Upper lobe of left lung (tissue), 6 donors: ENCODE measurements around the gene TMEM108. TPM values are rescaled to one million over a fixed set of nuclear protein-coding genes. Genes with fewer than 3 reads are reported as not detected.

ENCODE experiments used
- ATAC-seq, 2 donors: fragments of 200-7000 bp; cut with Tn5 transposase; one replicate each; pipeline ENCODE4 v1.9.1; 2022; ENCODE audit warnings: mild to moderate bottlenecking in 2 of 2, moderate library complexity in 2 of 2; ENCODE audit not compliant: low FRiP score in 2 of 2
- DNase-seq, 2 donors: peaks; one replicate each; pipeline ENCODE4 v3.0.0-alpha.2; 2019 to 2020
- H3K27ac ChIP-seq, 4 donors: fragments of 200-600 bp; sonication (generic); one replicate each; pipeline ENCODE4 v1.5.1; 2016 to 2019
- H3K27me3 ChIP-seq, 4 donors: fragments of 200-600 bp; sonication (generic); one replicate each; pipeline ENCODE4 v1.5.1; 2017 to 2019
- H3K36me3 ChIP-seq, 4 donors: fragments of 200-600 bp; sonication (generic); one replicate each; pipeline ENCODE4 v1.5.1; 2016 to 2019
- H3K4me1 ChIP-seq, 4 donors: fragments of 200-600 bp; sonication (generic); one replicate each; pipeline ENCODE4 v1.5.1; 2018 to 2019
- H3K4me3 ChIP-seq, 4 donors: fragments of 200-600 bp; sonication (generic); one replicate each; pipeline ENCODE4 v1.5.1; 2017 to 2019; ENCODE audit warnings: mild to moderate bottlenecking in 2 of 4, moderate library complexity in 1 of 4
- H3K9me3 ChIP-seq, 4 donors: fragments of 200-600 bp; sonication (generic); one replicate each; pipeline ENCODE4 v1.5.1; 2018 to 2019
- CTCF ChIP-seq, 6 experiments: fragments of 450-650 bp in 4 of 6; fragments of 200-600 bp in 2 of 6; sonication (generic) in 2 of 6; IDR thresholded peaks; one replicate each; pipeline ENCODE4 v1.5.1; 2016 to 2019; ENCODE audit warnings: antibody characterized with exemption in 6 of 6
- EP300 ChIP-seq, 4 donors: sonication (generic); formaldehyde crosslinking; IDR thresholded peaks; one replicate each; pipeline ENCODE4 v1.5.1; 2017; ENCODE audit warnings: antibody characterized with exemption in 4 of 4, control low read depth in 2 of 4
- POLR2A ChIP-seq, 4 donors: fragments of 450-650 bp; IDR thresholded peaks; one replicate each; pipeline ENCODE4 v1.5.1; 2016 to 2017; ENCODE audit warnings: antibody characterized with exemption in 4 of 4, mild to moderate bottlenecking in 2 of 4
- POLR2AphosphoS5 ChIP-seq, 2 donors: sonication (generic); formaldehyde crosslinking; IDR thresholded peaks; one replicate each; pipeline ENCODE4 v1.5.1; 2017; ENCODE audit warnings: antibody characterized with exemption in 2 of 2
- WGBS, 2 donors: methylation state at CpG; one replicate each; pipeline ENCODE4 v1.1.5; 2017 to 2018; 5-methylcytosine and 5-hydroxymethylcytosine counted together
- total RNA-seq, 6 donors: library from RNA; depleted of rRNA in 4 of 6; stranded (reverse); fragments of >200 nt in 4 of 6; gene quantifications; one replicate each; pipeline versions ENCODE4 v1.1.0 to v1.2.1, GENCODE V29; 2016 to 2021
- donor health status: DM: no; HTN: no; CAD: no; lungs with moderate emphysema.
- donor health status: DM: no; HTN: yes; CAD: no; lungs with severe emphysema.

Gene TMEM108
- total RNA-seq, 6 donors from 2014 or later = 3.1 to 13.0 (median 7.9) TPM

- Histone ChIP-seq H3K4me1 (peaks cover 11 to 21% (median 18%) of the 10 kb centered on the region in 4 donors), H3K36me3 (peaks cover 0 to 2% (median under 1%) of the 10 kb centered on the region in 4 donors), H3K9me3 (no peaks in the 10 kb centered on the region), H3K27ac (peak overlapping the region in 3 of 4 donors; percentile 6 to 57 (median 57)), H3K27me3 (no peaks in the 10 kb centered on the region), H3K4me3 (peak overlapping the region in 1 of 4 donors; percentile 19)
- 12 to 31% methylated on average over 6 of the region's 6 CpGs for WGBS, 2 donors
- peak; percentile 71 to 86 for ATAC-seq
- TF ChIP-seq POLR2A (IDR thresholded peaks at IDR 0.05) (no peak), CTCF (IDR thresholded peaks at IDR 0.05) (peak; percentile 55 to 80 (median 66))
- DNase-seq = peak in 1 of 2 donors; percentile 66
Observed at GRCh38 chr3:133040696-133041523, 2.7 kb downstream of the TMEM108 start.

- 25 to 27% methylated on average over 6 of the region's 6 CpGs for WGBS, 2 donors
- TF ChIP-seq POLR2AphosphoS5 (IDR thresholded peaks at IDR 0.05) = no peak
- TF ChIP-seq POLR2A (IDR thresholded peaks at IDR 0.05) = no peak
- TF ChIP-seq CTCF (IDR thresholded peaks at IDR 0.05) = no peak
- no peak for TF ChIP-seq EP300 (IDR thresholded peaks at IDR 0.05)
- peaks cover 0 to 6% (median 2%) of the 10 kb centered on the region in 4 donors for H3K36me3 ChIP-seq
- peaks cover 11 to 21% (median 18%) of the 10 kb centered on the region in 4 donors for H3K4me1 ChIP-seq
- DNase-seq (no peak), ATAC-seq (no peak)
- no peaks in the 10 kb centered on the region for H3K27me3 ChIP-seq
- no peaks in the 10 kb centered on the region for H3K9me3 ChIP-seq
- H3K27ac ChIP-seq = no peak overlapping the region
- peak overlapping the region in 1 of 4 donors; percentile 19 for H3K4me3 ChIP-seq
Observed at GRCh38 chr3:133041524-133041829, 3.3 kb downstream of the TMEM108 start.

- no peaks in the 10 kb centered on the region for H3K27me3 ChIP-seq
- no peak for DNase-seq
Observed at GRCh38 chr3:133042778-133043177, 4.6 kb downstream of the TMEM108 start.

GRCh38 chr3:133047980-133048379, 9.8 kb downstream of the TMEM108 start:
- Histone ChIP-seq H3K36me3 (peaks cover 0 to 6% (median 2%) of the 10 kb centered on the region in 4 donors), H3K4me3 (no peak overlapping the region), H3K27ac (no peak overlapping the region), H3K27me3 (no peaks in the 10 kb centered on the region), H3K4me1 (peaks cover 0 to 3% (median 0%) of the 10 kb centered on the region in 4 donors), H3K9me3 (no peaks in the 10 kb centered on the region)
- WGBS, 2 donors = 82 to 83% methylated on average over 1 of the region's 1 CpG
- no peak for ATAC-seq
- no peak for TF ChIP-seq POLR2A (IDR thresholded peaks at IDR 0.05)
- no peak for TF ChIP-seq POLR2AphosphoS5 (IDR thresholded peaks at IDR 0.05)
- TF ChIP-seq EP300 (IDR thresholded peaks at IDR 0.05) = no peak
- TF ChIP-seq CTCF (IDR thresholded peaks at IDR 0.05) = no peak
- DNase-seq = no peak

More at GRCh38 chr3:133042778-133043177, 4.6 kb downstream of the TMEM108 start:
- WGBS, 2 donors = 66 to 70% methylated on average over 1 of the region's 1 CpG
- no peak for ATAC-seq
- Histone ChIP-seq H3K36me3 (peaks cover 0 to 6% (median 2%) of the 10 kb centered on the region in 4 donors), H3K4me1 (peaks cover 7 to 18% (median 12%) of the 10 kb centered on the region in 4 donors), H3K27ac (no peak overlapping the region), H3K4me3 (no peak overlapping the region), H3K9me3 (no peaks in the 10 kb centered on the region)
- TF ChIP-seq EP300 (IDR thresholded peaks at IDR 0.05) (no peak), POLR2AphosphoS5 (IDR thresholded peaks at IDR 0.05) (no peak), CTCF (IDR thresholded peaks at IDR 0.05) (no peak), POLR2A (IDR thresholded peaks at IDR 0.05) (no peak)
